Motor neuron (in vitro differentiated cells): ENCODE data around the gene SLC44A4. TPM values are rescaled to one million over a fixed set of nuclear protein-coding genes. Genes with fewer than 3 reads are reported as not detected.
"Not testable (repeated sequence)": the region's sequence is repeated elsewhere in the genome, so short reads cannot be mapped to it uniquely, and the experiment has no call there.

ENCODE experiments used
- ATAC-seq, 8 experiments: fragments of 200-7000 bp; cut with Tn5 transposase; replicated peaks in 6 of 8; 2 replicates each; pipeline ENCODE4 v1.8.0; 2021; ENCODE audit warnings: mild to moderate bottlenecking in 8 of 8, moderate library complexity in 8 of 8
- H3K27ac ChIP-seq, 2 donors: fragments of 250-450 bp; sonication (Bioruptor Pico); 2 replicates each; pipeline ENCODE4 v1.9.0; 2021; ENCODE audit warnings: antibody characterized with exemption in 2 of 2, mild to moderate bottlenecking in 2 of 2, moderate library complexity in 1 of 2
- H3K4me1 ChIP-seq, 2 donors: fragments of 250-450 bp; sonication (Bioruptor Pico); replicated peaks in 1 of 2; 2 replicates each; pipeline ENCODE4 v1.6.1; 2021; ENCODE audit warnings: antibody characterized with exemption in 2 of 2, mild to moderate bottlenecking in 2 of 2, moderate library complexity in 1 of 2
- H3K4me3 ChIP-seq, 5 donors: fragments of 250-450 bp; sonication (Bioruptor Pico); 2 replicates each; pipeline ENCODE4 v1.9.0; 2021; ENCODE audit warnings: antibody characterized with exemption in 5 of 5, mild to moderate bottlenecking in 5 of 5, moderate library complexity in 4 of 5
- WGBS, 10 experiments: fragments of 450-650 bp; shearing (Covaris generic); methylation state at CpG; one replicate each; pipeline ENCODE4 v1.0.0; 2022; 5-methylcytosine and 5-hydroxymethylcytosine counted together
- in situ Hi-C, 9 experiments: fragments of 400-800 bp; cut with MboI; loops; one replicate each; pipeline ENCODE4 v1.15.0; 2021; ENCODE audit warnings: low sequenced_read_pairs in 9 of 9, low pct_unique_long_range_greater_than_20kb in 2 of 9; ENCODE audit not compliant: unreplicated experiment in 9 of 9
- total RNA-seq, 8 experiments: library from RNA; unstranded; fragments of 300-600 nt; gene quantifications; 2 replicates each; pipeline versions ENCODE4 v1.2.3 to v1.2.4, GENCODE V29; 2022

Gene SLC44A4
- 1 to 10 TPM in 2 of 8 experiments, under 1 TPM in 5, not detected in 1; 0.07 to 1.0 (median 0.41) TPM for total RNA-seq

GRCh38 chr6:31878726-31879125, at the start of gene SLC44A4:
SLC44A4 (minus strand) TSS chr6:31878997; CDS start chr6:31878980, 17 bp downstream.
- Histone ChIP-seq H3K27ac (no peak within 1 kb of the TSS), H3K4me3 (no peak within 1 kb of the TSS), H3K4me1 (no peaks in the 10 kb centered on the region)
- WGBS, 10 experiments, result no CpG with 5 or more reads among the region's 18 CpGs
- ATAC-seq, result peak in 2 of 8 experiments; percentile 19 to 30
- in situ Hi-C loops, result no loop called here

- Histone ChIP-seq H3K27ac (no peak overlapping the region), H3K4me3 (no peak overlapping the region), H3K4me1 (no peaks in the 10 kb centered on the region)
- WGBS, 10 experiments, result 33 to 100% (median 74%) methylated on average over 1 to 7 of the region's 9 CpGs; no CpG with 5 or more reads in 4 of the 10 experiments
- ATAC-seq, result no peak
- in situ Hi-C loops, result no loop called here
Observed at GRCh38 chr6:31928672-31928939, 49.8 kb upstream of the SLC44A4 start.

- 63 to 94% (median 76%) methylated on average over 1 to 10 of the region's 11 CpGs; no CpG with 5 or more reads in 2 of the 10 experiments for WGBS, 10 experiments
- Histone ChIP-seq H3K27ac (no peak overlapping the region), H3K4me3 (no peak overlapping the region), H3K4me1 (no peaks in the 10 kb centered on the region)
- in situ Hi-C loops, result no loop called here
- ATAC-seq, result peak in 1 of 8 experiments; percentile 64
Observed at GRCh38 chr6:31927863-31928671, 49.3 kb upstream of the SLC44A4 start.

DNA sequence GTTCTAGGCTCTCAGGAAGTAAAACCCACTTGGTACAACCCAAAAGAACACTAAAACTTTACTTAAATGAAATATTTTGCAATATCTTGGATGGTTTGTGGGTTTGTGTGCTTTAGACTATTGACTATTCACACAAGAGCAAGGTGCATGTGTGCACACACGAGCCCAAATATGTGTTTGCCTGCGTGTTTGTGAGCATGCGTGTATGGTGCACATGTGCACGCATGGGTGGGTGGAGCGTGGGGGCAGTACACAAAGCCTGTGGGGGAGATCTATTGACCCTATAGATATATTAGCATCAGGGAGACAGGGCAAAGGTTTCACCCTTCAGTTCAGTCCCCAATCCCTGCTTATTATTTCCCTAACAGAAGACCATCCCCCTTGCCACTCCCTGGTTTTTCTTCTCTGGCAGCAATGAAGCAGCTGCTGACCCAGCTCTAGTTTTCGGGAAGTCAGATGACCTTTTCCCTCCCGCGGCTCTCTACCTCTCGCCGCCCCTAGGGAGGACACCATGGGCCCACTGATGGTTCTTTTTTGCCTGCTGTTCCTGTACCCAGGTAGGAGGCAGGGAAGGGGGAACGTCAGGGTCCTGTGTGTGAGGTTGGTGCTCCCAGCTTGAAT, 48.6 kb upstream of the SLC44A4 start, which contains the start of gene C2:
C2 (plus strand) TSS at position 476 of the 621 bp plus-strand sequence; CDS start at position 512, 36 bp downstream.
- H3K4me3 ChIP-seq, result no peak within 1 kb of the TSS
- peak in 1 of 8 experiments; percentile 77 for ATAC-seq
- in situ Hi-C loops, result no loop called here
- WGBS, 10 experiments, result 33 to 88% (median 66%) methylated on average over 1 to 8 of the region's 11 CpGs; no CpG with 5 or more reads in 2 of the 10 experiments
- no peaks in the 10 kb centered on the region for H3K4me1 ChIP-seq
- H3K27ac ChIP-seq, result no peak within 1 kb of the TSS

GRCh38 chr6:31922942-31923341, 44.1 kb upstream of the SLC44A4 start:
- peak in 1 of 8 experiments; percentile 30 for ATAC-seq
- no peak overlapping the region for H3K4me3 ChIP-seq

GRCh38 chr6:31920811-31921210, 42.0 kb upstream of the SLC44A4 start:
- Histone ChIP-seq H3K27ac (no peak overlapping the region), H3K4me3 (no peak overlapping the region), H3K4me1 (no peaks in the 10 kb centered on the region)
- 17 to 88% (median 80%) methylated on average over 1 of the region's 2 CpGs; no CpG with 5 or more reads in 3 of the 10 experiments for WGBS, 10 experiments
- ATAC-seq, result peak in 3 of 8 experiments; percentile 60 to 78 (median 77)
- in situ Hi-C loops, result no loop called here

More at GRCh38 chr6:31922942-31923341, 44.1 kb upstream of the SLC44A4 start:
- WGBS, 10 experiments, result 0 to 21% (median 17%) methylated on average over 1 to 5 of the region's 5 CpGs; no CpG with 5 or more reads in 2 of the 10 experiments
- H3K4me1 ChIP-seq, result no peaks in the 10 kb centered on the region
- in situ Hi-C loops, result no loop called here
- H3K27ac ChIP-seq, result no peak overlapping the region

DNA sequence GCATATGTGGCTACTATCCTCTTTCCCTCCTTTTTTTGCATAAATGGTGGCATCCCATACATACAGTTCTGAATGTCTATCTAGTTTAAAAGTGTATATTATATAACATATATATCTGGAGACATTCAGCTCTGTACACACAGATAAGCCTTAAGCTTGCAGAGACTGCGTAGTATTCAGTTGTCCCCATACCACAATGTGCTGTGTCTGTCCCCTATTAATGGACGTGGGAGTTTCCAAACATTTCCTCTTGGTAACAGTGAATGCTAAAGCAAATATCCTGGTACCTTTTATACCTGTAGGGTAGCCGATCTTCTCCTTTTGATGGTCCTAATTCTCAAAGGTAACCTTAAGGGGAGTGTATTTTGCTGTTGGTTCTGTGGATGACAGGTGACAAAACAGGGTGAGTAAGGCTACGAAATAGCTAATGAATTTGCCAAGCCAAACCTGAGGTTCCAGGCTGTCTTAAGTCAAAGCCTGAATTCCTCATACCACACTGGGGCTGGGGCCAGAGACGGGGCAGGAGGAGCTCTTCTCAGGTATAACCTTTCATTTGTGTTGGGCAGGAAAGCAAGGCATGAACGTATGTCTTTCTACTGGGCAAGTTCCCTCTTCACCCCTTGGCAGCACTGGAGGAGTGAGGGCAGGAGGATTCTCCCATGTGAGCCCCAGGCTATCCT, 41.0 kb upstream of the SLC44A4 start:
- in situ Hi-C loops, result no loop called here
- no peak for ATAC-seq

GRCh38 chr6:31918069-31918720, 39.4 kb upstream of the SLC44A4 start:
- no peak overlapping the region for H3K27ac ChIP-seq
- in situ Hi-C loops, result no loop called here
- no peaks in the 10 kb centered on the region for H3K4me1 ChIP-seq
- no peak overlapping the region for H3K4me3 ChIP-seq
- ATAC-seq, result no peak
- WGBS, 10 experiments, result 17 to 81% (median 70%) methylated on average over 1 to 6 of the region's 8 CpGs; no CpG with 5 or more reads in 3 of the 10 experiments

More for the DNA sequence above, 41.0 kb upstream of the SLC44A4 start:
- Histone ChIP-seq H3K27ac (no peak overlapping the region), H3K4me1 (no peaks in the 10 kb centered on the region), H3K4me3 (no peak overlapping the region)
- WGBS, 10 experiments, result 40 to 100% (median 84%) methylated on average over 1 to 5 of the region's 6 CpGs; no CpG with 5 or more reads in 1 of the 10 experiments

DNA sequence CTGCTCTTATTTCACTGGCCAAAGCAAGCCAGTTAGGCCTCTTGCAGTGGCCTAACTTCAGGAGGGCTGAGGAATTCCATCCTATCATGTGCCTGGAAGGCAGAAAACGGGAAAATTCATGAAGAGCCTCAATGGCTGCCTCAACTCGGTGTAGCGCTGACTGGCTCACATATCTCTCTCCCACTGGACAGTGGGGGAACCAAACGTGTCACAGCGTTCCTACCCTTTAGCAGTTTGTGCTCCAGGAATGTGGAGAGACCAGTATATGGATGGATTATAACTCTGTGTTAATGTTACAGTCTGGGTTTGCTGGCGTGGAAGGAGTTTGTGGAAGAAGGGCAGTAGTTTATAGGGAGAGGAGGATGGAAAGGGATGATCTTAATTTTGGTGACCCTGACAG, 37.0 kb upstream of the SLC44A4 start:
- ATAC-seq, result no peak
- Histone ChIP-seq H3K27ac (no peak overlapping the region), H3K4me3 (no peak overlapping the region), H3K4me1 (no peaks in the 10 kb centered on the region)
- in situ Hi-C loops, result no loop called here
- WGBS, 10 experiments, result 67 to 95% (median 79%) methylated on average over 1 to 6 of the region's 6 CpGs; no CpG with 5 or more reads in 3 of the 10 experiments

DNA sequence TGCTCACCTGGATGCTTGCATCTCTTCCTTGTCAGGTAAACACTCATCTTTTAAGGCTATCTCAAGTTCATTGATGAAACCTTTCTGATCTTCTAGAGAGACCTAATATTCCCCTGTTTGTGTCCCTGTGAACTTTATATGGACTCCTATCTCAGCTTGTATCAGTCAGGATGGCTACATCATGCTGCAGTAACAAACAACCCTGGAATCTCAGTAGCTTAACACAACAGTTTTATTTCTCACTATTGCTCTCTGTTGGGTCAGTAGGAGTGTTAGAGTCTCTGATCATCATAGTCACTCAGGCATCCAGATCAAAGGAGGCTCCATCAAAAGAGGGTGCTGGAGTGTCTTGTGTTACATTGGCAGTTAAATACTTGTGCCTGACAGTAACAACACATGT, 36.6 kb upstream of the SLC44A4 start:
- Histone ChIP-seq H3K27ac (no peak overlapping the region), H3K4me1 (no peaks in the 10 kb centered on the region), H3K4me3 (no peak overlapping the region)
- in situ Hi-C loops, result no loop called here
- ATAC-seq, result no peak

DNA sequence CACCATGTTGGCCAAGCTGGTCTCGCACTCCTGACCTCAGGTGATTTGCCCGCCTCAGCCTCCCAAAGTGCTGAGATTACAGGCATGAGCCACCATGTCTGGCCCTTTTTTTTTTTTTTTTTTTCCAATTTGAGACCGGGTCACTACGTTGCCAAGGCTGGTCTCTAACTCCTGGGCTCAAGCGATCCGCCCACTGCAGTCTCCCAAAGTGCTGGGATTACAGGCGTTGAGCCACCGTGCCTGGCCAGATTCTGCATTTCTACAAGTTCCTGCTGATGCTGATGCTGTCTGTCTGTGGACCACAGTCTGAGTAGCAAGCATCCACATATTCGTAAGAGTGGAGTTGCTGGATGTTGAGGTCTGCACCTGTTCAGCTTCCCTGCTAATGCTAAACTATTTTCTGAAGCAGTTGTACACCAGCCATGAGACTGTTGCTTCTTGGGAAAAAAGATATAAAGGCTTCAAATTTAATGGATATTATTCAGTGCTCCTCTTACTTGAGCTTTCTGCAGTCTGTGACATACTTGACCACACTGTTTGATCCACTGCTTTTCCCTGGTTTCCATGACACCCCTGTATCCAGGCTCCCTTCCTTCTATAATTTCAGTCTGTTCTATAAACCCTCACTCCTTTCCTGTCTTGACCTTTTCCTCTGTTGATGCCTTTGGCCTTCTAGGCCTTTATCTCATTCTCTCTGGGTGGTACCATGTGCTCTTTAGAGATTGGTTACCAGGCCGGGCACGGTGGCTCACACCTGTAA, 33.2 kb upstream of the SLC44A4 start:
- Histone ChIP-seq H3K27ac (no peak overlapping the region), H3K4me1 (no peaks in the 10 kb centered on the region), H3K4me3 (no peak overlapping the region)
- peak in 1 of 8 experiments; percentile 50 for ATAC-seq
- in situ Hi-C loops, result no loop called here
- 58 to 100% (median 73%) methylated on average over 1 to 9 of the region's 11 CpGs; no CpG with 5 or more reads in 2 of the 10 experiments for WGBS, 10 experiments

- 60 to 92% (median 74%) methylated on average over 4 to 7 of the region's 7 CpGs; no CpG with 5 or more reads in 4 of the 10 experiments for WGBS, 10 experiments
- H3K27ac ChIP-seq, in situ Hi-C loops, H3K4me1 ChIP-seq, H3K4me3 ChIP-seq, ATAC-seq: not testable (repeated sequence)
Observed at GRCh38 chr6:31909298-31909697, 30.5 kb upstream of the SLC44A4 start.
